Type B pancreatic cell (in vitro differentiated cells): ENCODE measurements around the gene SLC11A1. TPM values are rescaled to one million over a fixed set of nuclear protein-coding genes. Genes with fewer than 3 reads are reported as not detected.
A peak's percentile ranks its signal among the peaks of the same experiment; 100 is the strongest.

Experiments
- DNase-seq: peaks from one replicate; pipeline ENCODE4 v3.0.0; 2021; ENCODE audit warnings: mixed read lengths; ENCODE audit not compliant: unreplicated experiment; ENCODE audit errors: extremely low spot score
- H3K27ac Mint-ChIP-seq: 2 replicates; pipeline ENCODE4 v1.8.0; 2021; ENCODE audit warnings: mild to moderate bottlenecking, mixed read lengths
- H3K27me3 Mint-ChIP-seq: 2 replicates; pipeline ENCODE4 v1.8.0; 2021; ENCODE audit warnings: mixed read lengths
- H3K36me3 Mint-ChIP-seq: 2 replicates; pipeline ENCODE4 v1.8.0; 2021; ENCODE audit warnings: mixed read lengths
- H3K4me1 Mint-ChIP-seq: one replicate; pipeline ENCODE4 v1.8.0; 2021; ENCODE audit warnings: mixed read lengths; ENCODE audit not compliant: unreplicated experiment
- H3K4me3 Mint-ChIP-seq: 2 replicates; pipeline ENCODE4 v1.8.0; 2021; ENCODE audit warnings: mild to moderate bottlenecking, mixed read lengths
- H3K9me3 Mint-ChIP-seq: 2 replicates; pipeline ENCODE4 v1.8.0; 2021; ENCODE audit warnings: mixed read lengths
- CTCF ChIP-seq: fragments of 200-600 bp; sonication (generic); conservative IDR thresholded peaks from 2 replicates; pipeline ENCODE4 v1.5.0; 2021; ENCODE audit warnings: antibody characterized with exemption, mild to moderate bottlenecking
- total RNA-seq: library from RNA; stranded (reverse); gene quantifications from 2 replicates; pipeline ENCODE4 v1.2.1, GENCODE V29; 2021; ENCODE audit warnings: low replicate concordance

SLC11A1 gene
- total RNA-seq, 1 donor from 2014 or later, result 0.39 TPM

DNA sequence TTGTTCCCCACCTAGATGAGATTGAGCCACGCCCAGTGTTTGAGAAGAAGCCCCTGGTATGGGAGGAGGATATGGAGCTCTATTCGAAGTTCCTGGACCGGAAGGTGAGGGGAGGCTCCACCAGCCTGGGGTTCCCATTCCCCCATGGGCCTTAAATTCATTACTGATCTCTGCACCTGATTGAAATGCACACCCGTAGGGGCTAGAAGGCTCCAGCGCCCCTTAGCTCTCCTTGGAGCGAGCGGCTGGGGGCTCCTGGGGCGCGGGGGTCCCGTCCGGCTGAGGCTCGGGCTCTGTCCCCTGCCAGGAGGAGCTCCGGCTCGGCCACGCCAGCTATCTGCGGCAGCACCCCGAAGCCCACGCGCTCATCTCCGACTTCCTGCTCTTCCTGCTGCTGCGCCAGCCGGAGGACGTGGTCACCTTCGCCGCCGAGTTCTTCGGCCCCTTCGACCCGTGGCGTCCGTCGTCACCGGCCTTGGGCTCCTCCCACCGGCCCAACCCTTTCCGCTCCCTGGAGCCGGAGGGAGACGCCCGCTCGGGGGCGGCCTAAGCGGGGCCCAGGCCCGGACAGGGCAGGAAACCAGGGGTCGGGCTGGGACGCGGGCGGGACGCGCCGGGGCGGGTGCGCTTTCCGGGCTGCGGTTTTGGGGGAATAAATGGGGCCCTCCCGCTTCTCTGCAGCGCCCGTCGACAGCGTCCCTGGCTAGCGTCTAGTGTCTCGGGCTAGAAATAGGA lies 14.5 kb upstream of the SLC11A1 start:
- Mint-ChIP-seq H3K4me3 (peak overlapping the region; percentile 77), H3K9me3 (no peaks in the 10 kb centered on the region), H3K27ac (peak overlapping the region; percentile 29), H3K4me1 (peaks cover 22% of the 10 kb centered on the region), H3K36me3 (no peaks in the 10 kb centered on the region), H3K27me3 (no peaks in the 10 kb centered on the region)
- TF ChIP-seq CTCF, result no peak
- peak; percentile 82 for DNase-seq

GRCh38 chr2:218368150-218368528 lies 13.9 kb upstream of the SLC11A1 start:
- Mint-ChIP-seq H3K36me3 (no peaks in the 10 kb centered on the region), H3K9me3 (no peaks in the 10 kb centered on the region), H3K4me1 (peaks cover 18% of the 10 kb centered on the region), H3K27me3 (no peaks in the 10 kb centered on the region), H3K4me3 (peak overlapping the region; percentile 77), H3K27ac (no peak overlapping the region)
- DNase-seq, result no peak
- no peak for TF ChIP-seq CTCF

DNA sequence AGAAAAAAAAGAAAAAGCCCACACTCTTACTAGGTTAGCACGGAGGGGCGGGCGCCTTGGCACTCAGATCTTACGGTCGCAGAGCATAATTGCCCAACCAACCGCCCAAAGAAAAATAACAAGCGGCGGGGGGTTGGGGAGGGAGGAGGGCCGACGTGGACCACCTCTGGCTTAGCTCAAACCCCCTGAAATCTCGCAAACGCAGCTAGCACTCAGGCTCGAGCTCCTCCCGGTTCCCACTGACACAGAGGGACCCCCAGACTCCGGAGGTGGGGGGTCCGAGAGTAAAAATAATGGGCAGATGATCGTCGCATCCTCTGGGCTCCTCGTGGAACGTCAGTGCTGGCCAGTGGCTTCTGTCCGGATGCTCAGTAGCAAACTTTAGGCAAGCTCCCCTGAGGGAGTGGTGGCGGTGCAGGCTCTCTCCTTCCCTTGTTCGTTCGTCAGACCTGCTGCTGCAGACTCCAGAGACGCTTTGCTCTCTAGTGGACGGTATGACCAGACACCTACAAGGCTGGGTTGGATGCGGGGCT lies 13.4 kb upstream of the SLC11A1 start:
- Mint-ChIP-seq H3K36me3 (no peaks in the 10 kb centered on the region), H3K27ac (peak overlapping the region; percentile 34), H3K9me3 (no peaks in the 10 kb centered on the region), H3K4me1 (peaks cover 18% of the 10 kb centered on the region), H3K27me3 (no peaks in the 10 kb centered on the region), H3K4me3 (peak overlapping the region; percentile 76)
- no peak for TF ChIP-seq CTCF
- DNase-seq, result no peak

DNA sequence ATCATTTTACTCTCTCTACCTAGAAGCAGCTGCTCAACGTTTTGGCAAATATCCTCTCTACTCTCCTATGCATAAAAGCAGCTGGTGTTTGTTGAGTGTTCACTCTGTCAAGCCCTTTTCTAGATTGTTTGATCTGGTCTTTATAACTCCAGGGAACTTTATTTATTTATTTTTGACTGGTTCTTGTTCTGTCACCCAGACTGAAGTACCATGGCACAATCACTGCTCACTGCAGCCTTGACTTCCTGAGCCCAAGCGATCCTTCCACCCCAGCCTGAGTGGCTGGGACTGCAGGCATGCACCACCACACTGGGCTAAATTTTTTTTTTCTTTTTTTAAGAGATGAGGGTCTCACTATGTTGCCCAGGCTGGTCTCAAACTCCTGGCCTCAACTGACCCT lies 12.7 kb upstream of the SLC11A1 start:
- Mint-ChIP-seq H3K9me3 (no peaks in the 10 kb centered on the region), H3K4me1 (peaks cover 18% of the 10 kb centered on the region), H3K4me3 (no peak overlapping the region), H3K27ac (no peak overlapping the region), H3K27me3 (no peaks in the 10 kb centered on the region), H3K36me3 (no peaks in the 10 kb centered on the region)
- DNase-seq, result no peak
- no peak for TF ChIP-seq CTCF

- TF ChIP-seq CTCF, result no peak
- DNase-seq, result no peak
- H3K27me3 Mint-ChIP-seq, result no peaks in the 10 kb centered on the region
- no peak overlapping the region for H3K27ac Mint-ChIP-seq
- no peaks in the 10 kb centered on the region for H3K36me3 Mint-ChIP-seq
- no peaks in the 10 kb centered on the region for H3K9me3 Mint-ChIP-seq
- peaks cover 18% of the 10 kb centered on the region for H3K4me1 Mint-ChIP-seq
- H3K4me3 Mint-ChIP-seq, result no peak overlapping the region
These were observed 11.5 kb upstream of the SLC11A1 start for GRCh38 chr2:218370410-218371063.
